GM18505 (cell line): ENCODE data around the gene HIP1.
"Not testable (repeated sequence)": the region's sequence is repeated elsewhere in the genome, so short reads cannot be mapped to it uniquely, and the experiment has no call there.

Experiments used
- ATAC-seq: cut with Tn5 transposase; IDR thresholded peaks from one replicate; pipeline ENCODE4 v1.9.1; 2021; ENCODE audit not compliant: unreplicated experiment
- POLR2A ChIP-seq: IDR thresholded peaks from 4 replicates; pipeline ENCODE4 v1.6.1; 2011; ENCODE audit warnings: borderline replicate concordance; ENCODE audit not compliant: insufficient read depth, insufficient read length; ENCODE audit errors: extremely low read depth

HIP1 gene

GRCh38 chr7:75555736-75556135 is 183.0 kb downstream of the HIP1 start:
- no peak for TF ChIP-seq POLR2A
- ATAC-seq, result no peak

DNA sequence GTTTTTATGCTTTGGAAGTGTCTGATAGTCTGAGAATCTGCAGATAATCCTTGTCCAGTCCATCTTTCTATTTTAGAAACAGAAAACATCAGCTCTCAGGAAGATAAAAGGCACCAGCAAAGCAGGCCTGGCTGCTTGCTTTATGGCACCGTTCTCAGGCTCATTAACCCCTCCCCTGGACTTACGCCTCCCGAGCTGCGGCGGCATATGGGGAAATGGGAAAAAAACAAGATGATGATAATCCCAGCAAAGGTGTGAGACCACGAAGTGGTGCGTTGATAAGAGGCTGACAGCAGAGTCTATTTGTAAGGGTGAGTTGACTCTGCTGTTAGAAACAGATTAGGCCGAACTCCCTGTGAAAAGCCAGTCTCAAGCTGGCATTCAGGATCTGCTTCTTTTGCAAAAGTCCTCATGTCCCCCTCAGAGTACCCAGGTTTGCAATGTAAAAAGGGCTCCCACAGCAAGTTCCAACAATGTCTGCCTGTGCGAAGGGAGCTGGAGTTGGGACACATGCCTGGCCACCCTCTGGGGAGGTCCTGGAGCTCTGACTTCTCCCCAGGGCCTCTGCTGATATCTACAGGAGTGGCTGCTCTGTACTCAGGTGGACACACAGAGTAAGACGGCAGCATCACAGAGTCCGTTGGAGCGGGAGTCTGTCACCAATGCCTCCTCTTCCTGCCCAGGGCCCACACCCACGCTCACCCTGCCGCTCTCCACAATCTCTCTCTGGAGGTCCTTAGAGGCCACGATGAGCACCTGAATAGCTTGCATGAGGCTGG is 192.3 kb downstream of the HIP1 start:
- no peak for ATAC-seq
- no peak for TF ChIP-seq POLR2A

DNA sequence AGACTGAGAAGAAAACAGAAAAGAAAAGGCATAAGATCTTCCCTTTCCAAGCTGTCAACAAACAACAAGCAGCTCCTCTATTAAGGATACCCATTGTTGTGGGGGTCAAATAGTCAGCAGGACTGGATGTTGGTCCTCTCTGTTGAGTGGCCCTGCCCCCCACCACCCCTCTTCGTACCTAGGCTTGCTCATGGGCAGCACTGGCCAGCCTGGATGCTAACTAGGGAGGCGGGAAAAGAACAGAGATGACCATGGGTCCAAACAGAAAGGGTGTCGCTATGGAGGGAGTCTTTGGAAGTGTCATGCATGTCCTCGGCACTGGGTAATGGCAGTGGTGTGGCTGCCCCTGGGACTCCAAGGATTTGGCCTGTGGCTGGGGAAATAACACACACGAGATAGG is 201.0 kb downstream of the HIP1 start:
- no peak for TF ChIP-seq POLR2A
- no peak for ATAC-seq

DNA sequence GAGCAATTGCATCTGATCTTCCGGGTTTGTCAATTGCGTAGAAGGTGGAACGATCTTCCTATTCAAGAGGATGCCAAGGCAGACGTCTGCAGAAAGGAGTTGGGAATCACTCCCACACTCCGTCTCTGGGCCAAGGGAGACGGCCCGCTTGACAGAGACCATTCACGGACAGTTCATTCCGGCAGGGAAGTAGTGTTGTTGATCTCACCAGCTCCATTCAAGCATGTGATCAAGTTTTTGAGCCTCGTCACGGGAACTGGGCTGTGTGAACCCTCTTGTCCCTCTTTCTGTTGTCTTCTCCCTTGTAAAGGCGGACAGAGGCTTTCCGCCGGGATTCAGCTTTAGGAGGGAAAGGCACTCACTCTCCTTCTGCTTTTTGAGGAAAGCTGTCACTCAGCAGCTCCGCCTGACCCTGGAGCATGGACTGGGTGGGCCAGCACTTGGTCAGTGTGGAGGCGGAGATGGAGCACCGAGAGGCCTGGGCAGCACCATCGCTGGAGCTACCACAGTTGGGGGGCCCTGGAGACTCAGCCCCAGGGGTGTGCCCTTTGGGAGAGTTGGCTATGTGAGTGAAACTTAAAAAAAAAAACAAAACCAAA is 201.7 kb downstream of the HIP1 start:
- no peak for ATAC-seq
- no peak for TF ChIP-seq POLR2A

DNA sequence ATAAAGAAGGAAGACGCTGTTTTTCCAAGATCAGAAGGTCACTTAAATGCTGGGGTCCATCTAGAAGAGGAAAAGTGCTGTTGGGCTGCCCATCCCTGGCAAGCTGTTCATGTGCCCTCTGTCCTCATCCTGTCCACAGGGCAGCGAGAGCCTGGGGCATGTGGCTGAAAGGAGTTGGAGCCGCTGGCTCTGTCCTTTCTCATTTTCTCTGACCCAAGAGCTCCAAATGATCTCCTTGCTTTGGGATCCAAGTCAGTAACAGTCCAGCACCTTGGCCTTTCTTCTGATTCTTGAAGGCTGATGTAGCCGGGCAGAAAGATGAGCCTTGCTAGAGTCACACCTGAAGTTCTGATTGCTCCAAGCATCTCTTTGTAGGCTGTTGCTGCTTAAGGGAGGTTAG is 202.2 kb downstream of the HIP1 start:
- no peak for ATAC-seq
- no peak for TF ChIP-seq POLR2A

DNA sequence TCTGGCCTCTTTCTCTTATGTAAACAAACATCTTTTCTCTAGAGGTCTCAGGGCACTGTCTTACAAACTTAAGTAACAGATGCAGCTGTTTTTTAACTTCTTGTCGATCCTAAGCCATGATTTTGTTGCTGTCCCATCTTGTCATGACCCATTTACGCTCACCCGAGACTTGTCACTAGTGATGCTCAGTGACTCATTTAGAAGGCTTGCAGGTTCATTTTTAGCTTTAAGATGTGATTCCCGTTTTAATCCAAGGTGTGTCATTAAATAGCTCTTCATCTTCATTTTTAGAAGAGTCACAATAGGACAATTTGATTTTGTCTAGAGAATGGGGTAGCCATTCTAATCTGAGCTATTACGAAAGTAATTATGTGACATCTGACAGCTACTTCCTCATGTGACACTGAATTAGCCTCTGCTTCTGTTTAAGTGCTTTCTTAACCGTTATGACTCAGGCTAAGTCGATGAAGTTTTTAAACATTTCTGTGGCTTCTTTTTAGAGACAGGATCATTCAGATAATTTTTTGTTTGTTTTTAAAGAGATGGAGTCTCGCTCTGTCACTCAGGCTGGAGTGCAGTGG is 203.9 kb downstream of the HIP1 start:
- no peak for TF ChIP-seq POLR2A
- ATAC-seq, result peak; percentile 81

DNA sequence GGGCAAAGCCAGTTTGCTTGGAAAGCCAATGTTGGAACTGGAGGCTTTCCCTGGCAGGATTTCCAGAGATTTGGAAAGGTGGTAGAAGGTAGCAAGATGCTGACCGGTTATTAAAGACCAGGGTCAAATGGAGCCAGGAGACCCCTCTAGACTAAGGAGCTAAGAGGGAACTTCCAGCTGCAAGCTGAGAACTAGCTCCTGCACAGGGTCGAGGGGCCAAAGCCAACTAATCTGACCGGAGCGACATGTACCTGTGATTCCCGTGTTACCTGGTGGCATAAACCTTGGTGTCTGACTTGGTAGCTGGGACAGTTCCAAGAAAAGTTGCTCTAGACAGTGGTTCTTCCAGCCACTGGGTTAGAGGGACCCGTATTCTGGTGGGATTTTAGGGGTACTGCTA is 204.8 kb downstream of the HIP1 start:
- ATAC-seq, result no peak
- no peak for TF ChIP-seq POLR2A

- ATAC-seq, result no peak
- no peak for TF ChIP-seq POLR2A
Measured at GRCh38 chr7:75532639-75533038, 206.1 kb downstream of the HIP1 start.

- TF ChIP-seq POLR2A, result no peak
Measured at GRCh38 chr7:75531359-75531821, 207.4 kb downstream of the HIP1 start.

DNA sequence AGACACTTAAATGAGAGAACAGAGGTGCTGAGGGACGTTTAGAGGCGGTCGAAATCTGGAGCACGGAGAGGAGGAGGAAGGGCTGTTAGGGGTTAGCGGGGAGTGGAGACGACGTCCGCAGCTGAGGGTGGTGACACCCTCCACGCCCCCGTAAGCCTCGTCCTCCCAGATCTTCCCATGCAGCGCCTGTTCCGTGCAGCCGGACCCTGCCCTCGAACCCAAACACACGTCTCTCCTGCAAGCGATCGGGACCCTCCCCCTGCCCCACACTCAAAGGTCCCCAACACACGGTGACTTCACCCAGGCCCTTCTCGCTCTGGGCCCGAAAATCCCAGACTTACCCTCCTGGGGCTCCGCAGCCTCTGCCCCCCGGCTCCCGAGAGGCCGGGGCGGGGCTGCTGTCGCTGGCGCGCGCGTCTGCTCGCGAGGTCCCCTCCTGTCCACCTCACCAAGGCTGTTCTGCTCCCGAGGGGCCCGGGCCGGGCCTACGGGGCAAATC is 211.5 kb downstream of the HIP1 start:
- not testable (repeated sequence) for ATAC-seq

More at GRCh38 chr7:75531359-75531821, 207.4 kb downstream of the HIP1 start:
- ATAC-seq, result no peak

GRCh38 chr7:75521727-75522126 is 217.0 kb downstream of the HIP1 start:
- not testable (repeated sequence) for ATAC-seq

- not testable (repeated sequence) for ATAC-seq
Measured at GRCh38 chr7:75518842-75519241, 219.9 kb downstream of the HIP1 start.

- not testable (repeated sequence) for ATAC-seq
Measured at GRCh38 chr7:75509033-75509432, 229.7 kb downstream of the HIP1 start.

DNA sequence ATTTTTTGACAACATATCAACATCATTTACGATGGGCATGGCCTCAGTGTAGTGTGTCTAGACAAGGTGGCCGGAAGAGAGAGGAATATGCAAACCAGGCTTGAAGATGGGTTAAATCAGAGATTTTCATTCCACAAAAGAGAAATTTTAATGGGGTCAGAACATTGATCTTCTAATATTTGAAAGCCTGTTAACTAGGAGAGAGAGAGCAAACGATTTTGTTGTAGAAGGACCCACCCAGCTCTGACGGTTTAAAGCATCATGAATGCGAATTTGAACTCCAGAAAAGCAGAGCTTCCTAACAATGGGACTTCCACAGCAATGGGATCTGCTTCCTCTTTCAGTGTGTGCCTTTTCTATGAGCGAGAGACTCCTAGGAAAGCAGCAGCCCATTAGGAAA is 246.7 kb downstream of the HIP1 start, which contains the start of gene SPDYE5:
Gene SPDYE5, plus strand, starts transcription at position 301 of the 400 bp plus-strand sequence. CDS start 1,728 bp downstream, outside the sequence.
- ATAC-seq, result not testable (repeated sequence)
